ENCODE measurements around the gene HMCN2. TPM values are rescaled to one million over a fixed set of nuclear protein-coding genes. Genes with fewer than 3 reads are reported as not detected.

HMCN2 gene, protein sequence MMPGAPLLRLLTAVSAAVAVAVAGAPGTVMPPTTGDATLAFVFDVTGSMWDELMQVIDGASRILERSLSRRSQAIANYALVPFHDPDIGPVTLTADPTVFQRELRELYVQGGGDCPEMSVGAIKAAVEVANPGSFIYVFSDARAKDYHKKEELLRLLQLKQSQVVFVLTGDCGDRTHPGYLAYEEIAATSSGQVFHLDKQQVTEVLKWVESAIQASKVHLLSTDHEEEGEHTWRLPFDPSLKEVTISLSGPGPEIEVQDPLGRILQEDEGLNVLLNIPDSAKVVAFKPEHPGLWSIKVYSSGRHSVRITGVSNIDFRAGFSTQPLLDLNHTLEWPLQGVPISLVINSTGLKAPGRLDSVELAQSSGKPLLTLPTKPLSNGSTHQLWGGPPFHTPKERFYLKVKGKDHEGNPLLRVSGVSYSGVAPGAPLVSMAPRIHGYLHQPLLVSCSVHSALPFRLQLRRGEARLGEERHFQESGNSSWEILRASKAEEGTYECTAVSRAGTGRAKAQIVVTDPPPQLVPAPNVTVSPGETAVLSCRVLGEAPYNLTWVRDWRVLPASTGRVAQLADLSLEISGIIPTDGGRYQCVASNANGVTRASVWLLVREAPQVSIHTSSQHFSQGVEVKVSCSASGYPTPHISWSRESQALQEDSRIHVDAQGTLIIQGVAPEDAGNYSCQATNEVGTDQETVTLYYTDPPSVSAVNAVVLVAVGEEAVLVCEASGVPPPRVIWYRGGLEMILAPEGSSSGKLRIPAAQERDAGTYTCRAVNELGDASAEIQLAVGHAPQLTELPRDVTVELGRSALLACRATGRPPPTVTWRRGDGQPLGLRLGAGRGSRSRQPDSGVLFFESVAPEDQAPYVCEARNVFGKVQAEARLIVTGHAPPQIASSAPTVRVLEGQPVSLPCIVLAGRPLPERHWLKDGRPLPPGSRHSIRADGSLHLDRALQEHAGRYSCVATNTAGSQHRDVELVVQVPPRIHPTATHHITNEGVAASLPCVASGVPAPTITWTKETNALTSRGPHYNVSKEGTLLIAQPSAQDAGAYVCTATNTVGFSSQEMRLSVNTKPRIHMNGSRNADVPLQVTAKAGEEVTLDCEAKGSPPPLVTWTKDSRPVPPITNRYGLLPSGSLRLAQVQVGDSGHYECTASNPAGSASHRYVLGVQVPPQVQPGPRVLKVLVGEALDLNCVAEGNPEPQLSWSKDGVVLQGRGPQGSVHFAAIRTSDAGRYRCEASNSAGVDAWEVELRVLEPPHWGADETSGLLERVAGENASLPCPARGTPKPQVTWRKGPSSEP (N-terminal part only)
- 0.06 TPM for polyA plus RNA-seq (2013, experiment 1 of 2)
- polyA plus RNA-seq (2013, experiment 2 of 2), result 0.10 TPM

DNA sequence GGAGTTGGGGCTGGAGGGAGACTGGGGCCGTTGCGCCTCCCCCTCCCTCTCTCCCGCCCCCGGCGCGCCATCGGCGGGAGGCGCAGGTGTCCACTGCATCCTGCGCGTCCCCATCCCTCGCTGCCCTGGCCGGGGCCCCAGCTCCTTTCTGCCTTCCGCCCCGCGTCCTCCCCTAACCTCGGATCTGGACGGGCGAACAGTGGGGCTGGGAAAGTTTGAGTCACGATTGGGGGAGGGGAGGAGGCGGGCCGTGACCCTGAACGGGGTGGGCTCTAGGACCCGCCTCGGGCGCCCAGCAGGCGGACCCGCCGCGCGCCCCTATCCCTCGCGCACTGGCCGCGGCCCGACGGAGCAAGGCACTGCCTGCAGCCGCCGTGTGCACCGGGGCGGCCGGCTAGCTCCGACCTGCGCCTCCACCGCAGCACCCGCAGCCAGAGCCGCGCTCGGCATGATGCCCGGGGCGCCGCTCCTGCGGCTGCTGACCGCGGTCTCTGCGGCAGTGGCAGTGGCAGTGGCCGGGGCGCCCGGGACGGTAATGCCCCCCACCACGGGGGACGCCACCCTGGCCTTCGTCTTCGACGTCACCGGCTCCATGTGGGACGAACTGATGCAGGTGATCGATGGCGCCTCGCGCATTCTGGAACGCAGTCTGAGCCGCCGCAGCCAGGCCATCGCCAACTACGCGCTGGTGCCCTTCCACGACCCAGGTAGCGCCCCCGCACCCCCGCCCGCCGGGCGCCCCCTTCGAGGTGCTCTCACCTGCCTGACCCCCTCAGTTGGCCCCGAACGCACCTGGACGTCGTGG, at the start of gene HMCN2:
HMCN2 (plus strand) TSS at position 330 of the 805 bp plus-strand sequence; CDS start at position 449, 119 bp downstream.
- Histone ChIP-seq H3K27ac (ENCODE audit: low read length, poor library complexity, severe bottlenecking) (no peak within 1 kb of the TSS), H3K4ac (ENCODE audit: low read depth in 1 of 2, low read length in 2 of 2) (no peak within 1 kb of the TSS), H3K4me1 (ENCODE audit: control insufficient read depth, insufficient read depth, low read depth, low read length) (peaks cover 26% of the 10 kb centered on the region), H3K9me3 (ENCODE audit: control insufficient read depth, low read length) (no peaks in the 10 kb centered on the region), H4K8ac (ENCODE audit: low read length) (no peak within 1 kb of the TSS), H3K79me1 (replicated peaks; ENCODE audit: low read length, poor library complexity, severe bottlenecking) (no peaks in the 10 kb centered on the region), H3K4me3 (ENCODE audit: insufficient read depth in 1 of 2, low read depth in 1 of 2, low read length in 2 of 2) (peak within 1 kb of the TSS in 1 of 2 experiments; percentile 22), H2AFZ (ENCODE audit: low read depth, low read length) (no peak within 1 kb of the TSS), H3K36me3 (ENCODE audit: control insufficient read depth in 1 of 2, insufficient read depth in 2 of 2, low read depth in 1 of 2, low read length in 2 of 2) (no peaks in the 10 kb centered on the region), H2BK15ac (ENCODE audit: low read depth, poor library complexity, severe bottlenecking) (no peak within 1 kb of the TSS), H3K23ac (ENCODE audit: low read length in 2 of 2) (peak within 1 kb of the TSS in 1 of 2 experiments; percentile 67), H3K14ac (ENCODE audit: low read length in 2 of 2) (no peak within 1 kb of the TSS), H3K18ac (ENCODE audit: low read depth in 1 of 2, low read length in 2 of 2) (no peak within 1 kb of the TSS), H3K27me3 (ENCODE audit: control insufficient read depth in 1 of 2, insufficient read depth in 1 of 2, low read length in 2 of 2) (peaks cover 81 to 84% of the 10 kb centered on the region in 2 experiments), H3K9ac (ENCODE audit: low read length) (no peak within 1 kb of the TSS), H2BK12ac (ENCODE audit: low read length in 2 of 2) (no peak within 1 kb of the TSS), H3K4me2 (ENCODE audit: low read length, poor library complexity, severe bottlenecking) (peak within 1 kb of the TSS; percentile 58), H4K91ac (ENCODE audit: low read length) (no peak within 1 kb of the TSS), H2AK5ac (ENCODE audit: low read length, severe bottlenecking) (no peak within 1 kb of the TSS), H2BK5ac (ENCODE audit: low read depth, low read length, poor library complexity, severe bottlenecking) (no peak within 1 kb of the TSS), H2BK120ac (ENCODE audit: low read depth, low read length) (no peak within 1 kb of the TSS)
- 4% methylated on average over 73 of the region's 89 CpGs for WGBS
- peak; percentile 14 for DNase-seq

DNA sequence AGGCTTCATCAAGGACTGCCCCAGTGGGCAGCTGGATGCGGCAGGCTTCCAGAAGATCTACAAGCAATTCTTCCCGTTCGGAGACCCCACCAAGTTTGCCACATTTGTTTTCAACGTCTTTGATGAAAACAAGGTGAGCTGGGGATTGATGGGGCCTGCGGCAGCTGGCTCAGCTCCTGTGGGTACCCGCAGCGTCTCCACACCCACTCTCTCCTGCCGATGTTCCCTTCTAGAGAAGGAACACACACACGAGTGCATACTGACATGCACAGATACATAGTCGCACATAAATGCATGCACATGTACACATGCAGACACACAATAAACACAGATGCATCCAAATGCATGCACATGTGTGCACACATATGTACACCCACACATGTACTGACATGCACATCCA, 47.7 kb upstream of the HMCN2 start:
- 96% methylated on average over 10 of the region's 10 CpGs for WGBS
- DNase-seq, result no peak
- Histone ChIP-seq H4K8ac (ENCODE audit: low read length) (no peak overlapping the region), H2BK120ac (ENCODE audit: low read depth, low read length) (no peak overlapping the region), H3K9me3 (ENCODE audit: control insufficient read depth, low read length) (no peaks in the 10 kb centered on the region), H2AFZ (ENCODE audit: low read depth, low read length) (no peak overlapping the region), H3K4me3 (ENCODE audit: insufficient read depth in 1 of 2, low read depth in 1 of 2, low read length in 2 of 2) (no peak overlapping the region), H3K27ac (ENCODE audit: low read length, poor library complexity, severe bottlenecking) (no peak overlapping the region), H3K4me2 (ENCODE audit: low read length, poor library complexity, severe bottlenecking) (no peak overlapping the region), H3K9ac (ENCODE audit: low read length) (no peak overlapping the region), H3K23ac (ENCODE audit: low read length in 2 of 2) (no peak overlapping the region), H2BK12ac (ENCODE audit: low read length in 2 of 2) (no peak overlapping the region), H4K91ac (ENCODE audit: low read length) (no peak overlapping the region), H3K27me3 (ENCODE audit: control insufficient read depth in 1 of 2, insufficient read depth in 1 of 2, low read length in 2 of 2) (no peaks in the 10 kb centered on the region), H3K4me1 (ENCODE audit: control insufficient read depth, insufficient read depth, low read depth, low read length) (peaks cover 41% of the 10 kb centered on the region), H2AK5ac (ENCODE audit: low read length, severe bottlenecking) (no peak overlapping the region), H3K18ac (ENCODE audit: low read depth in 1 of 2, low read length in 2 of 2) (no peak overlapping the region), H3K4ac (ENCODE audit: low read depth in 1 of 2, low read length in 2 of 2) (no peak overlapping the region), H2BK15ac (ENCODE audit: low read depth, poor library complexity, severe bottlenecking) (no peak overlapping the region), H3K36me3 (ENCODE audit: control insufficient read depth in 1 of 2, insufficient read depth in 2 of 2, low read depth in 1 of 2, low read length in 2 of 2) (peaks cover 16 to 38% of the 10 kb centered on the region in 2 experiments), H3K79me1 (replicated peaks; ENCODE audit: low read length, poor library complexity, severe bottlenecking) (peaks cover 35% of the 10 kb centered on the region), H2BK5ac (ENCODE audit: low read depth, low read length, poor library complexity, severe bottlenecking) (no peak overlapping the region), H3K14ac (ENCODE audit: low read length in 2 of 2) (no peak overlapping the region)

DNA sequence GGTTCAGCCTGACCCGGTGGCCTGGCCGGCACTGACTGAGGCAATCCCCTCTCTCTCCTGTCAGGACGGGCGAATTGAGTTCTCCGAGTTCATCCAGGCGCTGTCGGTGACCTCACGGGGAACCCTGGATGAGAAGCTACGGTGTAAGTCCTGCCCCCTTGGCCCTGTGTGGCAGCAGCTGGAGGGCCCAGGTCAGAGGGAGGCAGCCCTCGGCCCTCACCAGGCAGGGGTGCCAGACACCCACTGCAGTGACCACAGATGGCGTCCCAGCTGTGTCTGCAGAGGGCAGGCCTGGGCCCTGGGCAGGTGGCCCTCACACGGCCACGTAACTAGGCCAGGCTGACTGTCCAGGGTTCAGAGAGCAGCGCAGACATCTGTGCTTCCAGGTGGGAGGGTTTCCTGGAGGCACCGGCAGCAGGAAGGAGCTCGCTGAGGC, 45.9 kb upstream of the HMCN2 start:
- Histone ChIP-seq H3K27me3 (ENCODE audit: control insufficient read depth in 1 of 2, insufficient read depth in 1 of 2, low read length in 2 of 2) (no peaks in the 10 kb centered on the region), H3K27ac (ENCODE audit: low read length, poor library complexity, severe bottlenecking) (no peak overlapping the region), H3K4me2 (ENCODE audit: low read length, poor library complexity, severe bottlenecking) (no peak overlapping the region), H3K79me1 (replicated peaks; ENCODE audit: low read length, poor library complexity, severe bottlenecking) (peaks cover 36% of the 10 kb centered on the region), H2AK5ac (ENCODE audit: low read length, severe bottlenecking) (no peak overlapping the region), H3K18ac (ENCODE audit: low read depth in 1 of 2, low read length in 2 of 2) (peak overlapping the region in 1 of 2 experiments; percentile 54), H2BK15ac (ENCODE audit: low read depth, poor library complexity, severe bottlenecking) (no peak overlapping the region), H3K4me1 (ENCODE audit: control insufficient read depth, insufficient read depth, low read depth, low read length) (peaks cover 29% of the 10 kb centered on the region), H2AFZ (ENCODE audit: low read depth, low read length) (no peak overlapping the region), H2BK120ac (ENCODE audit: low read depth, low read length) (peak overlapping the region; percentile 22), H4K8ac (ENCODE audit: low read length) (peak overlapping the region; percentile 71), H3K9me3 (ENCODE audit: control insufficient read depth, low read length) (no peaks in the 10 kb centered on the region), H3K23ac (ENCODE audit: low read length in 2 of 2) (peak overlapping the region in 1 of 2 experiments; percentile 47), H3K14ac (ENCODE audit: low read length in 2 of 2) (peak overlapping the region in 1 of 2 experiments; percentile 5), H2BK12ac (ENCODE audit: low read length in 2 of 2) (peak overlapping the region in 1 of 2 experiments; percentile 89), H3K36me3 (ENCODE audit: control insufficient read depth in 1 of 2, insufficient read depth in 2 of 2, low read depth in 1 of 2, low read length in 2 of 2) (peaks cover 16 to 42% of the 10 kb centered on the region in 2 experiments), H2BK5ac (ENCODE audit: low read depth, low read length, poor library complexity, severe bottlenecking) (no peak overlapping the region), H3K9ac (ENCODE audit: low read length) (no peak overlapping the region), H3K4ac (ENCODE audit: low read depth in 1 of 2, low read length in 2 of 2) (peak overlapping the region in 1 of 2 experiments; percentile 75), H3K4me3 (ENCODE audit: insufficient read depth in 1 of 2, low read depth in 1 of 2, low read length in 2 of 2) (no peak overlapping the region), H4K91ac (ENCODE audit: low read length) (peak overlapping the region; percentile 81)
- 78% methylated on average over 16 of the region's 16 CpGs for WGBS
- no peak for DNase-seq

Measured in mesenchymal stem cell (in vitro differentiated cells and primary cell).